Parathyroid adenoma (tissue), 2 donors: ENCODE results near the gene NDST3.

Experiments
- H2AFZ ChIP-seq: fragments of 300-600 bp; sonication (generic); one replicate; pipeline ENCODE4 v1.7.0; 2017; ENCODE audit warnings: antibody characterized with exemption, mild to moderate bottlenecking
- H3K27ac ChIP-seq: fragments of 300-600 bp; sonication (generic); one replicate; pipeline ENCODE4 v1.7.0; 2017
- H3K27me3 ChIP-seq: fragments of 300-600 bp; sonication (generic); one replicate; pipeline ENCODE4 v1.7.0; 2017; ENCODE audit warnings: low read length; ENCODE audit not compliant: control insufficient read depth, insufficient read depth
- H3K36me3 ChIP-seq: fragments of 300-600 bp; sonication (generic); one replicate; pipeline ENCODE4 v1.7.0; 2017; ENCODE audit warnings: low read length; ENCODE audit not compliant: control insufficient read depth, insufficient read depth
- H3K4me1 ChIP-seq: fragments of 300-600 bp; sonication (generic); one replicate; pipeline ENCODE4 v1.7.0; 2017; ENCODE audit warnings: control low read depth
- H3K4me2 ChIP-seq: fragments of 300-600 bp; sonication (generic); one replicate; pipeline ENCODE4 v1.7.0; 2017; ENCODE audit warnings: low read length
- H3K4me3 ChIP-seq: fragments of 300-600 bp; sonication (generic); one replicate; pipeline ENCODE4 v1.7.0; 2017; ENCODE audit warnings: low read depth, low read length
- H3K79me2 ChIP-seq: fragments of 300-600 bp; sonication (generic); one replicate; pipeline ENCODE4 v1.7.0; 2017; ENCODE audit warnings: control low read depth
- H3K9ac ChIP-seq: fragments of 300-600 bp; sonication (generic); one replicate; pipeline ENCODE4 v1.7.0; 2017; ENCODE audit warnings: mild to moderate bottlenecking
- H3K9me3 ChIP-seq: fragments of 300-600 bp; sonication (generic); one replicate; pipeline ENCODE4 v1.7.0; 2017; ENCODE audit warnings: low read length; ENCODE audit not compliant: control insufficient read depth
- CTCF ChIP-seq: fragments of 300-600 bp; sonication (generic); IDR thresholded peaks from one replicate; pipeline ENCODE4 v1.7.0; 2017; ENCODE audit warnings: antibody characterized with exemption, mild to moderate bottlenecking
- donor health status: primary hyperparathyroidism.

Gene NDST3

GRCh38 chr4:118085700-118086099, 51.4 kb downstream of the NDST3 start:
- Histone ChIP-seq H3K9me3 (no peaks in the 10 kb centered on the region), H3K4me1 (no peaks in the 10 kb centered on the region), H3K79me2 (no peaks in the 10 kb centered on the region), H3K4me2 (no peak overlapping the region), H3K27me3 (no peaks in the 10 kb centered on the region), H3K4me3 (no peak overlapping the region), H3K27ac (no peak overlapping the region), H3K9ac (no peak overlapping the region), H2AFZ (no peak overlapping the region), H3K36me3 (no peaks in the 10 kb centered on the region)
- no peak for TF ChIP-seq CTCF

- Histone ChIP-seq H3K4me2 (no peak overlapping the region), H3K9ac (no peak overlapping the region), H3K79me2 (no peaks in the 10 kb centered on the region), H2AFZ (no peak overlapping the region), H3K27ac (no peak overlapping the region), H3K4me1 (no peaks in the 10 kb centered on the region), H3K27me3 (no peaks in the 10 kb centered on the region), H3K36me3 (no peaks in the 10 kb centered on the region), H3K4me3 (no peak overlapping the region), H3K9me3 (no peaks in the 10 kb centered on the region)
- TF ChIP-seq CTCF = no peak
Observed at GRCh38 chr4:118086344-118086743, 52.1 kb downstream of the NDST3 start.

- Histone ChIP-seq H3K79me2 (no peaks in the 10 kb centered on the region), H3K4me2 (no peak overlapping the region), H3K9me3 (no peaks in the 10 kb centered on the region), H3K36me3 (no peaks in the 10 kb centered on the region), H3K4me3 (no peak overlapping the region), H3K4me1 (no peaks in the 10 kb centered on the region), H2AFZ (no peak overlapping the region), H3K9ac (no peak overlapping the region), H3K27me3 (no peaks in the 10 kb centered on the region), H3K27ac (no peak overlapping the region)
- no peak for TF ChIP-seq CTCF
Observed at GRCh38 chr4:118087366-118087765, 53.1 kb downstream of the NDST3 start.

- Histone ChIP-seq H3K9ac (no peak overlapping the region), H3K79me2 (no peaks in the 10 kb centered on the region), H3K27ac (no peak overlapping the region), H3K4me2 (no peak overlapping the region), H3K4me3 (no peak overlapping the region), H3K4me1 (no peaks in the 10 kb centered on the region), H3K27me3 (no peaks in the 10 kb centered on the region), H2AFZ (no peak overlapping the region), H3K9me3 (no peaks in the 10 kb centered on the region), H3K36me3 (no peaks in the 10 kb centered on the region)
- TF ChIP-seq CTCF = no peak
Observed at GRCh38 chr4:118099106-118099505, 64.8 kb downstream of the NDST3 start.

- TF ChIP-seq CTCF = no peak
- no peak overlapping the region for H3K4me2 ChIP-seq
- H3K79me2 ChIP-seq = no peaks in the 10 kb centered on the region
- no peak overlapping the region for H3K27ac ChIP-seq
- no peak overlapping the region for H2AFZ ChIP-seq
- H3K27me3 ChIP-seq = no peaks in the 10 kb centered on the region
- H3K9ac ChIP-seq = no peak overlapping the region
- H3K4me3 ChIP-seq = no peak overlapping the region
- H3K9me3 ChIP-seq = no peaks in the 10 kb centered on the region
- no peaks in the 10 kb centered on the region for H3K36me3 ChIP-seq
- no peaks in the 10 kb centered on the region for H3K4me1 ChIP-seq
Observed at GRCh38 chr4:118102195-118102594, 67.9 kb downstream of the NDST3 start.
